Gastroesophageal sphincter (tissue), 4 donors: ENCODE results near the gene NGB. TPM values are rescaled to one million over a fixed set of nuclear protein-coding genes. Genes with fewer than 3 reads are reported as not detected.

Experiments used
- ATAC-seq: fragments of 150-250 bp; one replicate; pipeline ENCODE4 v1.9.1; 2016; ENCODE audit warnings: mild to moderate bottlenecking, moderate library complexity
- H3K27ac ChIP-seq, 4 donors: fragments of 200-600 bp; sonication (generic) in 3 of 4; 1 replicate in 3 of 4; 2 replicates in 1 of 4; pipeline ENCODE4 v1.5.1; 2016 to 2019
- H3K27me3 ChIP-seq: fragments of 200-600 bp; sonication (generic); one replicate; pipeline ENCODE4 v1.5.1; 2019
- H3K36me3 ChIP-seq, 2 donors: fragments of 200-600 bp; sonication (generic); one replicate each; pipeline ENCODE4 v1.5.1; 2019; ENCODE audit warnings: control low read depth in 1 of 2
- H3K4me1 ChIP-seq, 3 donors: fragments of 200-600 bp; sonication (generic); 1 replicate in 2 of 3; 2 replicates in 1 of 3; pipeline ENCODE4 v1.5.1; 2016 to 2019; ENCODE audit warnings: control low read depth in 2 of 3
- H3K4me3 ChIP-seq, 2 donors: fragments of 200-600 bp; sonication (generic); one replicate each; pipeline ENCODE4 v1.5.1; 2019; ENCODE audit warnings: mild to moderate bottlenecking in 1 of 2, moderate library complexity in 1 of 2
- H3K9me3 ChIP-seq, 3 donors: fragments of 200-600 bp; sonication (generic); one replicate each; pipeline ENCODE4 v1.5.1; 2017 to 2019; ENCODE audit warnings: control low read depth in 2 of 3
- CTCF ChIP-seq, 4 experiments: fragments of 200-600 bp in 2 of 4; fragments of 450-650 bp in 2 of 4; sonication (generic) in 1 of 4; IDR thresholded peaks; one replicate each; pipeline ENCODE4 v1.5.1; 2017 to 2019; ENCODE audit warnings: antibody characterized with exemption in 4 of 4, mild to moderate bottlenecking in 2 of 4, moderate library complexity in 2 of 4
- EP300 ChIP-seq: sonication (generic); formaldehyde crosslinking; IDR thresholded peaks from one replicate; pipeline ENCODE4 v1.6.1; 2017; ENCODE audit warnings: antibody characterized with exemption, mild to moderate bottlenecking
- POLR2A ChIP-seq, 2 donors: fragments of 450-650 bp; IDR thresholded peaks; one replicate each; pipeline ENCODE4 v1.6.1; 2017; ENCODE audit warnings: antibody characterized with exemption in 2 of 2, mild to moderate bottlenecking in 2 of 2, moderate library complexity in 1 of 2
- POLR2AphosphoS5 ChIP-seq: sonication (generic); formaldehyde crosslinking; IDR thresholded peaks from one replicate; pipeline ENCODE4 v1.6.1; 2017; ENCODE audit warnings: antibody characterized with exemption
- WGBS, 2 donors: methylation state at CpG; one replicate each; pipeline ENCODE4 v1.1.5; 2018; ENCODE audit warnings: low coverage in 1 of 2; 5-methylcytosine and 5-hydroxymethylcytosine counted together
- total RNA-seq, 4 donors: library from RNA; depleted of rRNA; stranded (reverse); fragments of >200 nt; gene quantifications; one replicate each; pipeline ENCODE4 v1.1.0, GENCODE V29; 2016

Gene NGB
- total RNA-seq, 4 donors from 2014 or later = 0.27 to 2.0 (median 1.2) TPM; not detected in 1

- Histone ChIP-seq H3K4me1 (no peaks in the 10 kb centered on the region), H3K9me3 (no peaks in the 10 kb centered on the region), H3K27ac (no peak overlapping the region), H3K4me3 (no peak overlapping the region), H3K36me3 (no peaks in the 10 kb centered on the region), H3K27me3 (peaks cover 7% of the 10 kb centered on the region)
- ATAC-seq = no peak
- WGBS, 2 donors = 50 to 60% methylated on average over 1 to 3 of the region's 7 CpGs
- no peak for TF ChIP-seq POLR2AphosphoS5
- TF ChIP-seq POLR2A (IDR thresholded peaks at IDR 0.05) = no peak
- no peak for TF ChIP-seq CTCF (IDR thresholded peaks at IDR 0.05)
- no peak for TF ChIP-seq EP300
Observed at GRCh38 chr14:77236814-77237213, 34.2 kb downstream of the NGB start.

- H3K27me3 ChIP-seq = peaks cover 4% of the 10 kb centered on the region
- 80% methylated on average over 1 of the region's 3 CpGs; no CpG with 5 or more reads in 1 of the 2 donors for WGBS, 2 donors
- peaks cover 0 to 7% (median 0%) of the 10 kb centered on the region in 3 donors for H3K9me3 ChIP-seq
- no peak for ATAC-seq
- H3K27ac ChIP-seq = no peak overlapping the region
- H3K4me1 ChIP-seq = no peaks in the 10 kb centered on the region
- TF ChIP-seq POLR2AphosphoS5 = no peak
- H3K4me3 ChIP-seq = no peak overlapping the region
- no peaks in the 10 kb centered on the region for H3K36me3 ChIP-seq
Observed at GRCh38 chr14:77231721-77232120, 39.3 kb downstream of the NGB start.

- TF ChIP-seq CTCF (IDR thresholded peaks at IDR 0.05) (no peak), POLR2A (IDR thresholded peaks at IDR 0.05) (no peak), POLR2AphosphoS5 (no peak), EP300 (no peak)
- H3K36me3 ChIP-seq = no peaks in the 10 kb centered on the region
- WGBS, 2 donors = 51 to 84% methylated on average over 2 of the region's 2 CpGs
Observed at GRCh38 chr14:77230914-77231313, 40.1 kb downstream of the NGB start.

GRCh38 chr14:77228056-77228455 lies 43.0 kb downstream of the NGB start:
- H3K4me3 ChIP-seq = no peak overlapping the region
- H3K9me3 ChIP-seq = peaks cover 0 to 7% (median 0%) of the 10 kb centered on the region in 3 donors
- no peaks in the 10 kb centered on the region for H3K36me3 ChIP-seq
- no peaks in the 10 kb centered on the region for H3K4me1 ChIP-seq
- peaks cover 25% of the 10 kb centered on the region for H3K27me3 ChIP-seq
- TF ChIP-seq POLR2A (IDR thresholded peaks at IDR 0.05) = no peak
- TF ChIP-seq CTCF (IDR thresholded peaks at IDR 0.05) = no peak
- TF ChIP-seq POLR2AphosphoS5 = no peak
- TF ChIP-seq EP300 = no peak
- 56 to 66% methylated on average over 5 to 6 of the region's 6 CpGs for WGBS, 2 donors
- ATAC-seq = no peak
- no peak overlapping the region for H3K27ac ChIP-seq

More at GRCh38 chr14:77230914-77231313, 40.1 kb downstream of the NGB start:
- H3K27ac ChIP-seq = no peak overlapping the region
- no peak overlapping the region for H3K4me3 ChIP-seq
- peaks cover 2% of the 10 kb centered on the region for H3K27me3 ChIP-seq
- H3K9me3 ChIP-seq = peaks cover 0 to 7% (median 0%) of the 10 kb centered on the region in 3 donors
- no peak for ATAC-seq
- no peaks in the 10 kb centered on the region for H3K4me1 ChIP-seq

GRCh38 chr14:77225892-77226557 lies 45.0 kb downstream of the NGB start:
- H3K4me1 ChIP-seq = no peaks in the 10 kb centered on the region
- H3K9me3 ChIP-seq = peaks cover 0 to 4% (median 0%) of the 10 kb centered on the region in 3 donors
- no peak overlapping the region for H3K27ac ChIP-seq
- TF ChIP-seq POLR2AphosphoS5 (no peak), POLR2A (IDR thresholded peaks at IDR 0.05) (no peak), CTCF (IDR thresholded peaks at IDR 0.05) (no peak)
- ATAC-seq = no peak
- H3K27me3 ChIP-seq = peaks cover 46% of the 10 kb centered on the region
- no peaks in the 10 kb centered on the region for H3K36me3 ChIP-seq
- no peak overlapping the region for H3K4me3 ChIP-seq
- 76 to 83% methylated on average over 8 to 12 of the region's 14 CpGs for WGBS, 2 donors
